H1 (cell line): ENCODE measurements around the gene KIAA0586. TPM values are rescaled to one million over a fixed set of nuclear protein-coding genes. Genes with fewer than 3 reads are reported as not detected.

Source experiments
- CTCF ChIA-PET: fragments of 300-600 bp; sonication (Branson Sonifier 250); formaldehyde crosslinking; loops from one replicate; lab custom pipeline; 2021; ENCODE audit not compliant: partially characterized antibody; lab: Charles Lee
- POLR2A ChIA-PET: fragments of 300-600 bp; sonication (Branson Sonifier 250); formaldehyde crosslinking; loops from one replicate; lab custom pipeline; 2021; ENCODE audit warnings: inconsistent platforms; ENCODE audit not compliant: partially characterized antibody; lab: Charles Lee
- DNase-seq, 2 experiments: peaks; one replicate each; pipeline versions ENCODE4 v3.0.0 to v3.0.0-alpha.2; 2010 to 2022; ENCODE audit warnings: low spot score in 2 of 2, low read depth in 1 of 2, mixed read lengths in 1 of 2
- FAIRE-seq: peaks from 2 replicates; lab custom pipeline; 2011; peaks lifted over from hg19 to GRCh38; lab: Jason Lieb, UNC
- H2AFZ ChIP-seq: 2 replicates; pipeline ENCODE4 v1.8.1; 2012; ENCODE audit warnings: low read length, inconsistent platforms
- H2AK5ac ChIP-seq: 2 replicates; pipeline ENCODE4 v1.6.1; 2013; ENCODE audit warnings: low read depth, low read length
- H2BK120ac ChIP-seq: replicated peaks from 2 replicates; pipeline ENCODE3; 2013; ENCODE audit warnings: low read depth, low read length, inconsistent platforms
- H2BK12ac ChIP-seq: 2 replicates; pipeline ENCODE4 v1.6.1; 2013; ENCODE audit warnings: low read depth, low read length
- H2BK15ac ChIP-seq: 2 replicates; pipeline ENCODE4 v1.6.1; 2013; ENCODE audit warnings: low read length
- H2BK20ac ChIP-seq: 2 replicates; pipeline ENCODE4 v1.6.1; 2013; ENCODE audit warnings: low read length
- H2BK5ac ChIP-seq: 2 replicates; pipeline ENCODE4 v1.6.1; 2013; ENCODE audit warnings: low read depth, low read length
- H3K14ac ChIP-seq: 2 replicates; pipeline ENCODE4 v1.6.1; 2013; ENCODE audit warnings: inconsistent platforms; ENCODE audit not compliant: insufficient read length
- H3K18ac ChIP-seq: 2 replicates; pipeline ENCODE4 v1.6.1; 2013; ENCODE audit warnings: low read length; ENCODE audit errors: extremely low read depth
- H3K23ac ChIP-seq: 2 replicates; pipeline ENCODE4 v1.6.1; 2013; ENCODE audit warnings: inconsistent platforms; ENCODE audit not compliant: insufficient read length
- H3K23me2 ChIP-seq: 2 replicates; pipeline ENCODE4 v1.6.1; 2013; ENCODE audit warnings: low read depth, low read length
- H3K27ac ChIP-seq: 2 replicates; pipeline ENCODE4 v1.6.1; 2011; ENCODE audit warnings: low read depth, low read length, inconsistent platforms
- H3K27me3 ChIP-seq, 4 experiments: replicated peaks in 1 of 4; 1 replicate in 1 of 4; 2 replicates in 3 of 4; pipeline versions ENCODE4 v1.6.1 to v1.8.1; 2011 to 2013; ENCODE audit warnings: low read length in 3 of 4, mild to moderate bottlenecking in 3 of 4, inconsistent platforms in 2 of 4, mixed read lengths in 2 of 4, moderate library complexity in 1 of 4; ENCODE audit not compliant: control insufficient read depth in 3 of 4, insufficient read depth in 3 of 4; ENCODE audit errors: extremely low read depth in 1 of 4
- H3K36me3 ChIP-seq, 4 experiments: 2 replicates each; pipeline versions ENCODE4 v1.6.1 to v1.8.1; 2011 to 2013; ENCODE audit warnings: mild to moderate bottlenecking in 4 of 4, low read length in 3 of 4, moderate library complexity in 2 of 4, control low read depth in 1 of 4, inconsistent platforms in 1 of 4; ENCODE audit not compliant: insufficient read depth in 4 of 4, control insufficient read depth in 2 of 4
- H3K4ac ChIP-seq: replicated peaks from 2 replicates; pipeline ENCODE3; 2013; ENCODE audit warnings: low read length, low read depth, mixed read lengths, inconsistent platforms; ENCODE audit not compliant: insufficient read length
- H3K4me1 ChIP-seq, 4 experiments: replicated peaks in 1 of 4; 1 replicate in 1 of 4; 2 replicates in 3 of 4; pipeline versions ENCODE4 v1.6.1 to v1.8.1; 2011 to 2013; ENCODE audit warnings: low read length in 3 of 4, inconsistent platforms in 2 of 4, mixed read lengths in 1 of 4; ENCODE audit not compliant: insufficient read depth in 4 of 4, control insufficient read depth in 3 of 4
- H3K4me2 ChIP-seq, 2 experiments: 2 replicates each; pipeline versions ENCODE4 v1.6.1 to v1.8.1; 2011 to 2013; ENCODE audit warnings: low read depth in 2 of 2, low read length in 2 of 2, control low read depth in 1 of 2, inconsistent platforms in 1 of 2, mild to moderate bottlenecking in 1 of 2; ENCODE audit not compliant: insufficient read depth in 1 of 2
- H3K4me3 ChIP-seq, 4 experiments: fragments of 200-600, 300-600 bp in 1 of 4; sonication (generic), shearing (Covaris generic), sonication (Bioruptor Twin) in 1 of 4; 2 replicates each; pipeline versions ENCODE4 v1.5.1 to v1.8.1; 2011 to 2016; ENCODE audit warnings: low read length in 4 of 4, low read depth in 3 of 4, control low read depth in 2 of 4, inconsistent platforms in 2 of 4, mild to moderate bottlenecking in 2 of 4, mixed read lengths in 1 of 4, moderate library complexity in 1 of 4; ENCODE audit not compliant: insufficient read depth in 2 of 4; ENCODE audit errors: extremely low read depth in 1 of 4
- H3K56ac ChIP-seq: replicated peaks from 2 replicates; pipeline ENCODE3; 2013; ENCODE audit warnings: low read depth, mild to moderate bottlenecking, mixed read lengths, low read length, inconsistent platforms; ENCODE audit not compliant: insufficient read length
- H3K79me1 ChIP-seq: 2 replicates; pipeline ENCODE4 v1.6.1; 2013; ENCODE audit warnings: low read depth, low read length, control low read depth
- H3K79me2 ChIP-seq, 2 experiments: 2 replicates each; pipeline versions ENCODE4 v1.6.1 to v1.8.1; 2012 to 2013; ENCODE audit warnings: low read length in 2 of 2, mild to moderate bottlenecking in 2 of 2, inconsistent platforms in 1 of 2; ENCODE audit not compliant: insufficient read depth in 2 of 2, control insufficient read depth in 1 of 2
- H3K9ac ChIP-seq, 4 experiments: replicated peaks in 1 of 4; 1 replicate in 1 of 4; 2 replicates in 3 of 4; pipeline versions ENCODE4 v1.6.1 to v1.8.1; 2011 to 2013; ENCODE audit warnings: low read depth in 3 of 4, low read length in 3 of 4, control low read depth in 2 of 4, mild to moderate bottlenecking in 2 of 4, moderate library complexity in 2 of 4, inconsistent platforms in 1 of 4; ENCODE audit errors: extremely low read depth in 1 of 4
- H3K9me3 ChIP-seq, 2 experiments: 2 replicates each; pipeline versions ENCODE4 v1.6.1 to v1.8.1; 2012 to 2013; ENCODE audit warnings: mild to moderate bottlenecking in 2 of 2, moderate library complexity in 2 of 2, control low read depth in 1 of 2, inconsistent platforms in 1 of 2, low read depth in 1 of 2, low read length in 1 of 2, mixed read lengths in 1 of 2; ENCODE audit not compliant: insufficient read depth in 2 of 2
- H4K20me1 ChIP-seq, 2 experiments: replicated peaks in 1 of 2; 2 replicates each; pipeline versions ENCODE3 to v1.8.1; 2011 to 2013; ENCODE audit warnings: inconsistent platforms in 2 of 2, low read length in 2 of 2, mild to moderate bottlenecking in 1 of 2; ENCODE audit not compliant: insufficient read depth in 2 of 2, control insufficient read depth in 1 of 2
- H4K5ac ChIP-seq: 2 replicates; pipeline ENCODE4 v1.6.1; 2013; ENCODE audit warnings: low read length, low read depth, mixed read lengths, inconsistent platforms; ENCODE audit not compliant: insufficient read length
- H4K8ac ChIP-seq: 2 replicates; pipeline ENCODE4 v1.8.0; 2013; ENCODE audit warnings: mild to moderate bottlenecking, moderate library complexity, low read length, inconsistent platforms; ENCODE audit not compliant: insufficient read depth; ENCODE audit errors: extremely low read depth
- H4K91ac ChIP-seq: replicated peaks from 2 replicates; pipeline ENCODE3; 2013; ENCODE audit warnings: low read length, mixed read lengths, inconsistent platforms; ENCODE audit not compliant: insufficient read length
- CBX8 ChIP-seq: fragments of 300-800, 300-1000 bp; sonication (generic); IDR thresholded peaks from 2 replicates; pipeline ENCODE4 v1.7.1; 2016; ENCODE audit warnings: low read depth, low read length, borderline replicate concordance
- CTCF ChIP-seq, 3 experiments: IDR thresholded peaks; 1 replicate in 2 of 3; 2 replicates in 1 of 3; pipeline versions ENCODE4 v1.5.1 to v1.6.1; 2011; ENCODE audit warnings: low read length in 3 of 3, mild to moderate bottlenecking in 3 of 3, inconsistent platforms in 2 of 3, low read depth in 1 of 3, moderate library complexity in 1 of 3; ENCODE audit not compliant: insufficient read depth in 1 of 3; ENCODE audit errors: control extremely low read depth in 1 of 3
- SP4 ChIP-seq: IDR thresholded peaks from 2 replicates; pipeline ENCODE4 v1.6.1; 2012; ENCODE audit warnings: low read length, inconsistent platforms
- TAF1 ChIP-seq: IDR thresholded peaks from 2 replicates; pipeline ENCODE4 v1.6.1; 2011; ENCODE audit warnings: mild to moderate bottlenecking, low read depth, low read length
- TCF12 ChIP-seq: IDR thresholded peaks from 2 replicates; pipeline ENCODE4 v1.6.1; 2011; ENCODE audit warnings: low read depth, mild to moderate bottlenecking, low read length
- WGBS, 2 experiments: shearing (Covaris generic) in 1 of 2; methylation state at CpG; one replicate each; pipeline versions ENCODE4 v1.1.6 to v1.1.7; 2013 to 2015; ENCODE audit warnings: low lambda C conversion rate in 2 of 2, mixed read lengths in 2 of 2, inconsistent platforms in 1 of 2, low coverage in 1 of 2, missing lambda C conversion rate in 1 of 2; ENCODE audit not compliant: insufficient replicate concordance in 2 of 2, insufficient coverage in 1 of 2, insufficient read length in 1 of 2; ENCODE audit errors: extremely low coverage in 1 of 2, missing lambda C conversion rate in 1 of 2; 5-methylcytosine and 5-hydroxymethylcytosine counted together
- long read RNA-seq, 2 experiments: library from RNA in 1 of 2; library from capped mRNA in 1 of 2; stranded (forward); transcript quantifications; one replicate each; pipeline ENCODE4 v2.0.0, GENCODE V29; 2021; ENCODE audit warnings: inconsistent platforms in 1 of 2
- polyA minus RNA-seq, 3 experiments: library from RNA; depleted of rRNA, polyadenylated mRNA; stranded (reverse); fragments of >200 nt; gene quantifications; 1 replicate in 2 of 3; 2 replicates in 1 of 3; pipeline ENCODE4 v1.2.3, GENCODE V29; 2011
- polyA plus RNA-seq, 7 experiments: library from polyadenylated mRNA; depleted of rRNA in 3 of 7; stranded (reverse) in 5 of 7; unstranded in 2 of 7; fragments of >200 nt in 5 of 7; fragments of 200-250 nt in 2 of 7; gene quantifications; 1 replicate in 5 of 7; 2 replicates in 1 of 7; 4 replicates in 1 of 7; pipeline versions ENCODE4 v1.2.1 to v1.2.3, GENCODE V29; 2011 to 2013; ENCODE audit warnings: missing spikeins in 2 of 7, mixed read lengths in 2 of 7
- total RNA-seq: library from RNA; stranded (reverse); fragmentation: NEBNext Ultra II Directional; extraction: Animal tissue kit (Norgen Biotek cat#: 25700); gene quantifications from 2 replicates; pipeline ENCODE4 v1.2.1, GENCODE V29; 2021

Gene KIAA0586
- total RNA-seq (21.6 and 24.8 TPM in 2 replicates), polyA plus RNA-seq (2011; rRNA removed) (3.6 and 7.2 TPM in 2 replicates), polyA minus RNA-seq (2011; rRNA and poly(A)+ RNA removed) (31.3 and 42.8 TPM in 2 replicates)
- polyA plus RNA-seq (2011; cell fraction: cytosol; rRNA removed), result 8.2 TPM
- polyA plus RNA-seq (2011; cell fraction: nucleus; rRNA removed), result 10.3 TPM
- 11.1 to 18.9 TPM (median 13.0 TPM) in 4 replicates for polyA plus RNA-seq (2012, experiment 1 of 2)
- polyA plus RNA-seq (2012, experiment 2 of 2), result 0.93 TPM
- 13.3 TPM for polyA plus RNA-seq (2013, experiment 1 of 2)
- polyA plus RNA-seq (2013, experiment 2 of 2), result 12.7 TPM
- 21.2 TPM for polyA minus RNA-seq (2011; cell fraction: cytosol; rRNA and poly(A)+ RNA removed)
- polyA minus RNA-seq (2011; cell fraction: nucleus; rRNA and poly(A)+ RNA removed), result 43.4 TPM
- long read RNA-seq, experiment 1, partial matches to known transcripts, result 2 of 6 reads
- long read RNA-seq, experiment 1, other reads (novel, unspliced or antisense), result 4 of 6 reads
- long read RNA-seq, experiment 2, partial matches to known transcripts, result 1 of 3 reads
- long read RNA-seq, experiment 2, other reads (novel, unspliced or antisense), result 2 of 3 reads

GRCh38 chr14:58427281-58428117, at the start of gene KIAA0586, which contains the start of gene TIMM9:
TSS of gene KIAA0586 (plus strand) at chr14:58427719. CDS start at chr14:58428265, 546 bp downstream.
TSS of gene TIMM9 (minus strand) at chr14:58427531. CDS start at chr14:58411945, 15,586 bp downstream.
- Histone ChIP-seq H2AK5ac (no peak within 1 kb of the TSS), H3K23me2 (no peaks in the 10 kb centered on the region; the same call in 1 of the 2 replicates), H4K8ac (peak within 1 kb of the TSS; percentile 92; the same call in 1 of the 2 replicates), H3K18ac (peak within 1 kb of the TSS; percentile 64; the same call in 1 of the 2 replicates), H3K4ac (no peak within 1 kb of the TSS), H3K56ac (peak within 1 kb of the TSS; percentile 77), H3K9me3 (no peaks in the 10 kb centered on the region), H2BK15ac (no peak within 1 kb of the TSS), H3K14ac (no peak within 1 kb of the TSS), H2BK20ac (no peak within 1 kb of the TSS), H3K27ac (peak within 1 kb of the TSS; percentile 91), H2BK12ac (no peak within 1 kb of the TSS), H3K36me3 (peaks cover 0 to 27% (median 2%) of the 10 kb centered on the region in 4 experiments; a peak in 5 of 8 replicates), H3K9ac (peak within 1 kb of the TSS; percentile 46 to 76 (median 70)), H3K79me2 (peaks cover 0 to 44% of the 10 kb centered on the region in 2 experiments; a peak in 2 of 4 replicates), H2BK120ac (no peak within 1 kb of the TSS), H4K91ac (peak within 1 kb of the TSS; percentile 84), H2AFZ (peak within 1 kb of the TSS; percentile 100), H3K27me3 (no peaks in the 10 kb centered on the region), H3K4me3 (peak within 1 kb of the TSS; percentile 54 to 85 (median 82)), H3K23ac (no peak within 1 kb of the TSS), H4K20me1 (no peaks in the 10 kb centered on the region), H2BK5ac (peak within 1 kb of the TSS; percentile 9; the same call in 1 of the 2 replicates), H3K4me1 (no peaks in the 10 kb centered on the region), H4K5ac (peak within 1 kb of the TSS; percentile 84), H3K4me2 (peak within 1 kb of the TSS; percentile 75 to 84), H3K79me1 (no peaks in the 10 kb centered on the region; the same call in 1 of the 2 replicates)
- POLR2A ChIA-PET, result interaction anchor here (0.6 to 3.2 kb wide), 11 partner anchors 15 to 209 kb away, joined by 3 to 23 read pairs (median 4); partner anchors contain the start of genes ARID4A, PSMA3 and TOMM20L
- CTCF ChIA-PET, result interaction anchor here (1.4 to 1.5 kb wide), 2 partner anchors 27 to 31 kb away, joined by 3 to 5 read pairs; no protein-coding TSS in a partner anchor
- FAIRE-seq (peak; percentile 81), DNase-seq (peak; percentile 84 to 90)
- 2% methylated on average over 33 of the region's 33 CpGs; no CpG with 5 or more reads in 1 of the 2 experiments for WGBS, 2 experiments
- no peak for TF ChIP-seq CTCF (IDR thresholded peaks at IDR 0.05; ENCODE audit: control extremely low read depth in 1 of 3, insufficient read depth in 1 of 3, low read depth in 1 of 3, low read length in 3 of 3)
- TF ChIP-seq TCF12, result no peak
- 0 out of 2 replicates have a peak, but pooled peaks have one; percentile 44 for TF ChIP-seq SP4
- no peak for TF ChIP-seq CBX8
- peak; percentile 64 for TF ChIP-seq TAF1
